Neural crest cell (in vitro differentiated cells): ENCODE measurements around the gene AMOTL1. TPM values are rescaled to one million over a fixed set of nuclear protein-coding genes. Genes with fewer than 3 reads are reported as not detected.
A peak's percentile ranks its signal among the peaks of the same experiment; 100 is the strongest.

Experiments
- DNase-seq: peaks from one replicate; pipeline ENCODE4 v3.0.0; 2021; ENCODE audit warnings: low read depth, mixed read lengths, low spot score
- H3K27ac Mint-ChIP-seq: one replicate; pipeline ENCODE4 v1.8.0; 2021; ENCODE audit warnings: mild to moderate bottlenecking, mixed read lengths; ENCODE audit not compliant: unreplicated experiment
- H3K27me3 Mint-ChIP-seq: 2 replicates; pipeline ENCODE4 v1.8.0; 2021; ENCODE audit warnings: low read depth, mild to moderate bottlenecking, mixed read lengths
- H3K36me3 Mint-ChIP-seq: 2 replicates; pipeline ENCODE4 v1.8.0; 2021; ENCODE audit warnings: low read depth, mild to moderate bottlenecking, mixed read lengths
- H3K4me1 Mint-ChIP-seq: 2 replicates; pipeline ENCODE4 v1.8.0; 2021; ENCODE audit warnings: mixed read lengths
- H3K4me3 Mint-ChIP-seq: one replicate; pipeline ENCODE4 v1.8.0; 2021; ENCODE audit warnings: mild to moderate bottlenecking, mixed read lengths
- H3K9me3 Mint-ChIP-seq: 2 replicates; pipeline ENCODE4 v1.8.0; 2021; ENCODE audit warnings: mixed read lengths
- total RNA-seq: library from RNA; stranded (reverse); gene quantifications from 2 replicates; pipeline ENCODE4 v1.2.1, GENCODE V29; 2021
- TF ChIP-seq, protein P1 (sequence below): fragments of 200-600 bp; sonication (generic); conservative IDR thresholded peaks from 2 replicates; pipeline ENCODE4 v1.5.0; 2021; ENCODE audit warnings: antibody characterized with exemption, mild to moderate bottlenecking

The AMOTL1 gene
- total RNA-seq, 1 donor from 2014 or later: 67.5 TPM

DNA sequence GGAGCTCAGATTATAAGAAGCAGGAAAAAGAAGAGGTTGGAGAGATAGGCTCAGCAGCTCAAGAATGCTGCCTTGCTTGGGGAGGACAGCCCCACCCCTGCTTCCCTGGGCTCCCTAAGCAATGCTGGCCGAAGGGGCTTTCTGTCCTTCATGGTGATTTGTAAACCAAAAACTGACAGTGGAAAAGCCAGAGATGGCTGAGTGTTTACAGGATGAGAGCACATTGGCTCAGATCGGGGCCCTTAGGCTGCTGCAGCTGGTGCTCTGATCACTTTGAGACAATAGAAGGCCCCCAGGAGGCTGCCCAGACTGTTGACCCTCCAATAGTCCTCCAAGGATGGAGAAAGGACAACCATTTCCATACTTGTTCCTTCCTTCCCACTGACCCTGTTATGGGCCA, 28.8 kb upstream of the AMOTL1 start:
- H3K36me3 Mint-ChIP-seq: no peaks in the 10 kb centered on the region
- no peak overlapping the region for H3K27ac Mint-ChIP-seq
- no peaks in the 10 kb centered on the region for H3K9me3 Mint-ChIP-seq
- peaks cover 4% of the 10 kb centered on the region for H3K27me3 Mint-ChIP-seq
- DNase-seq: no peak
- H3K4me1 Mint-ChIP-seq: peaks cover 37% of the 10 kb centered on the region
- H3K4me3 Mint-ChIP-seq: no peak overlapping the region
- TF ChIP-seq, protein P1, sequence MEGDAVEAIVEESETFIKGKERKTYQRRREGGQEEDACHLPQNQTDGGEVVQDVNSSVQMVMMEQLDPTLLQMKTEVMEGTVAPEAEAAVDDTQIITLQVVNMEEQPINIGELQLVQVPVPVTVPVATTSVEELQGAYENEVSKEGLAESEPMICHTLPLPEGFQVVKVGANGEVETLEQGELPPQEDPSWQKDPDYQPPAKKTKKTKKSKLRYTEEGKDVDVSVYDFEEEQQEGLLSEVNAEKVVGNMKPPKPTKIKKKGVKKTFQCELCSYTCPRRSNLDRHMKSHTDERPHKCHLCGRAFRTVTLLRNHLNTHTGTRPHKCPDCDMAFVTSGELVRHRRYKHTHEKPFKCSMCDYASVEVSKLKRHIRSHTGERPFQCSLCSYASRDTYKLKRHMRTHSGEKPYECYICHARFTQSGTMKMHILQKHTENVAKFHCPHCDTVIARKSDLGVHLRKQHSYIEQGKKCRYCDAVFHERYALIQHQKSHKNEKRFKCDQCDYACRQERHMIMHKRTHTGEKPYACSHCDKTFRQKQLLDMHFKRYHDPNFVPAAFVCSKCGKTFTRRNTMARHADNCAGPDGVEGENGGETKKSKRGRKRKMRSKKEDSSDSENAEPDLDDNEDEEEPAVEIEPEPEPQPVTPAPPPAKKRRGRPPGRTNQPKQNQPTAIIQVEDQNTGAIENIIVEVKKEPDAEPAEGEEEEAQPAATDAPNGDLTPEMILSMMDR: no peak

DNA sequence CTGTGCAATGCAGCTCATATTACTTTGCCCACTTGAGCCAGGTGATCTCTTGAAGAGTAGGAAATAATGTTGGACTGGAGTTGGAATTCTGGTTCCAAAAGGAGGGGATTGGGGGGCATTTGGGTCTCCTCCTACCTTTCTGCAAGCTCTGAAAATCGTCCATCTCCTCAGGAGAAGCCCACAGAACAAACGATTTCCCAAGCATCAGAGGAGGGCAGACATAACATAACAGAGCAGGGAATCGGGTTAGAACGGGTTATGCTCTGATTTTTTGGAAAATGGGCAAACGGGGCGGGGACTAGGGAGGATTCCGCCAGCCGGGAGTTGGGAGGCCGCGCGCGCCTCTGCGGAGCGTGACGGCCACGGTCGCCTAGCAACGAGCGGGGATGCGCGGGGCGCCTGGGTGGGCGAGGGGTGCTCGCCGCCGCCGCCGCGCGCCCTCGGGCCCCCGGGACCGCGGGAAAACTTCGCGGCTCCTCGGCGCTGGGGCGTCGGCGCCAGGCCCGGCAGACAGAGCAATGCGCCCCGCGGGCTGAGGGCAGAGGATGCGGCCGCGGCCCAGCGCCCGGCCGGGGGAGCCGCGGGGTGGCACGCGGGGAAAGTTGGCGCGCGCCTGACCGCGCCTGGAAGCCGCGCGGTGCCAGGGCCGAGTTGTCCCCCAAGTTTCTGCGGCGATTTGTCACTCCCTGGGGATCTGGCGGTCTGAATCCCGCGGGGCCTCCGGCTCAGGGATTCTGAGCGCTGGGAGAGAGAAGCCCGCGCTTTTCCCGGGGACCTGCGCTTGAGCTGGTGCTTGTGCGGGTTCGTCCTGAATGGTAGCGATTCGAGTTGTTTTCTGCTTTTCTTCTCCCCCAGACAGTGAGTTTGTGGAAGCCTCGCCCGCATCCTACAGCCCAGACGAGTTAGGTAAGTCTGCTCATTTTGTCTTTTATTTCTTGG, 27.8 kb upstream of the AMOTL1 start:
- Mint-ChIP-seq H3K4me1 (peaks cover 28% of the 10 kb centered on the region), H3K27me3 (peaks cover 4% of the 10 kb centered on the region), H3K27ac (peak overlapping the region; percentile 94), H3K36me3 (no peaks in the 10 kb centered on the region), H3K9me3 (no peaks in the 10 kb centered on the region), H3K4me3 (peak overlapping the region; percentile 97)
- TF ChIP-seq, protein P1: no peak
- DNase-seq: peak; percentile 54

DNA sequence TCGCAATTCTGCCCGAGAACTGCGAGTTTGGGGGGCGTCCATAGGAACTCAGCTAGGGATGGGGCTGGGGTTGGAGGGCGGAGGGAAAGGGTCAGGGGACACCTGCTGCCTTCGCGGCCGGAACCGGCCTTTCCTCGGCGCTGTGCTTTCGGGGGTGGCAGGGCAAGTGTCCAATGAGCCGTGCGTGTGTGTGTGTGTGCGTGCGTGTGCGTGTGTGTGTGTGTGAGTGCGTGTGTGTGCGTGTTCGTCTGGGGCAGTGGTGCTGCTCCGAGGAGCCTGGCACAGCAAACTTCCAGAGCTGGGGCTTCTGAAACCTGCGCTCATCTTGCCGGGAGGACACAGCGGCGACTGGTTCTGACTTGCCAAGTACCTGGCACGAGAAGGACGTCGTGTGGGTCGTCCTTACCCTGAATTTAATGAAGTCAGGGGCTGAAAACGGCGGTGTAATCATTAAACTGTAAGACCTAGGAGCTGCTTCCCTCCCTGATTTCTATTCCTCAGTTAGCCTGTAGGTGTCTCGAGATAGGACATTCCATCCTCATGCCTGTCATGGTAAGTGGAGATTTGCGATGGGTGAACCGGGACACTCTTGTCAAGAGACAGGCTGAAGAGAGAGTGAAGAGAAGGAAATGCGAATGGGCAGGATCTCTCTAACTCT, 27.0 kb upstream of the AMOTL1 start:
- Mint-ChIP-seq H3K27ac (peak overlapping the region; percentile 94), H3K27me3 (peaks cover 4% of the 10 kb centered on the region), H3K4me3 (peak overlapping the region; percentile 97), H3K4me1 (peaks cover 28% of the 10 kb centered on the region), H3K36me3 (no peaks in the 10 kb centered on the region), H3K9me3 (no peaks in the 10 kb centered on the region)
- TF ChIP-seq, protein P1: peak; percentile 70
- peak; percentile 22 for DNase-seq

DNA sequence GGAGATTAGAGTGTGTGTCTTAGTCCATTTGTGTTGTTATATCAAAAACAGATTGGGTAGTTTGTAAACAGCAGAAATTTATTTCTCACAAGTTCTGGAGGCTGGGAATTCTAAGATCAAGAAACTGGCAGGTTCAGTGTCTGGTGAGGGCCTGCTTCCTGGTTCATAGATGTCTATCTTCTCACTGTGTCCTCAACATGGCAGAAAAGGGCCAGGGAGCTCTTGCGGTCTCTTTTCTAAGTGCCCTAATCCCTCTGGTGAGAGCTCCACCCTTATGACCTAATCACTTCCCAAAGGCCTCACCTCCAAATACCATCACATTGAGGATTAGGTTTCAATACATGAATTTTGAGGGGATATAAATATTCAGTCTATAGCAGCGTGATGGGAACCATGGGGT, 25.5 kb upstream of the AMOTL1 start:
- Mint-ChIP-seq H3K4me1 (peaks cover 28% of the 10 kb centered on the region), H3K27me3 (peaks cover 4% of the 10 kb centered on the region), H3K9me3 (no peaks in the 10 kb centered on the region), H3K36me3 (no peaks in the 10 kb centered on the region), H3K4me3 (peak overlapping the region; percentile 72), H3K27ac (no peak overlapping the region)
- no peak for DNase-seq
- TF ChIP-seq, protein P1: no peak

DNA sequence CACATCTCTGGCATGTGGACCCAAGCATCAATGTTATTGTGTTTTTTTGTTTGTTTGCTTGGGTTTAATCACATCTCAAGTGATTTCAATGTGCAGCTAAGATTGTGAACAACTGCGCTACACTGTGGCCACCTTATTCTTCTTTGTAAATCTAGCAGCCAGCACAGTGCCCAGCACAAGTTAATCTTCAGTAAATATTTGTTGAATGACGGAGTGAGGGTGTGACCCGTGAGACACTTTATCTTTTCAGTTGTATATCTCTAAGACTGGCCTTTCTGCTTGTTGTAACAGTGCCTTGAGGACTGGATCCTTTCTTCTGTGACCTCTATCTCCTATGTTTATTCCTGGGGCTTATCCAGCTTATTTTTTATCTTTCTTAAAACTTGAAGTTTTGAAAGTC, 21.4 kb upstream of the AMOTL1 start:
- no peak overlapping the region for H3K27ac Mint-ChIP-seq
- no peaks in the 10 kb centered on the region for H3K9me3 Mint-ChIP-seq
- TF ChIP-seq, protein P1: no peak
- no peak for DNase-seq
- peaks cover 24% of the 10 kb centered on the region for H3K4me1 Mint-ChIP-seq
- H3K4me3 Mint-ChIP-seq: no peak overlapping the region
- H3K27me3 Mint-ChIP-seq: no peaks in the 10 kb centered on the region
- no peaks in the 10 kb centered on the region for H3K36me3 Mint-ChIP-seq
